H7 (cell line): ENCODE results near the gene NGF. TPM values are rescaled to one million over a fixed set of nuclear protein-coding genes. Genes with fewer than 3 reads are reported as not detected.
"Not testable (repeated sequence)": the region's sequence is repeated elsewhere in the genome, so short reads cannot be mapped to it uniquely, and the experiment has no call there.

ENCODE experiments used
- DNase-seq: peaks from one replicate; pipeline ENCODE4 v3.0.0; 2012
- H3K27me3 ChIP-seq: 2 replicates; pipeline ENCODE4 v1.6.0; 2011; ENCODE audit warnings: mild to moderate bottlenecking, low read length; ENCODE audit not compliant: control insufficient read depth, insufficient read depth
- H3K36me3 ChIP-seq: replicated peaks from 2 replicates; pipeline ENCODE4 v1.5.1; 2011; ENCODE audit warnings: low read length; ENCODE audit not compliant: control insufficient read depth, insufficient read depth
- H3K4me3 ChIP-seq: 2 replicates; pipeline ENCODE4 v1.5.1; 2011; ENCODE audit warnings: low read depth, mild to moderate bottlenecking, control low read depth, low read length, moderate library complexity; ENCODE audit not compliant: insufficient read depth
- total RNA-seq: library from RNA; depleted of rRNA; stranded (reverse); fragments of >200 nt; shearing (Covaris generic); gene quantifications from 2 replicates; pipeline ENCODE4 v1.2.3, GENCODE V29; 2014

The NGF gene
- total RNA-seq, 1 experiment from 2014 or later, result 0.14 TPM

GRCh38 chr1:115325874-115326273 lies 12.2 kb downstream of the NGF start:
- Histone ChIP-seq H3K27me3 (no peaks in the 10 kb centered on the region), H3K36me3 (no peaks in the 10 kb centered on the region), H3K4me3 (no peak overlapping the region)
- no peak for DNase-seq

GRCh38 chr1:115324649-115325420 lies 13.2 kb downstream of the NGF start:
- Histone ChIP-seq H3K36me3 (no peaks in the 10 kb centered on the region), H3K27me3 (no peaks in the 10 kb centered on the region), H3K4me3 (no peak overlapping the region)
- no peak for DNase-seq

GRCh38 chr1:115323366-115324004 lies 14.6 kb downstream of the NGF start:
- no peaks in the 10 kb centered on the region for H3K36me3 ChIP-seq

GRCh38 chr1:115322631-115323030 lies 15.4 kb downstream of the NGF start:
- Histone ChIP-seq H3K36me3 (no peaks in the 10 kb centered on the region), H3K4me3 (no peak overlapping the region), H3K27me3 (no peaks in the 10 kb centered on the region)
- no peak for DNase-seq

More at GRCh38 chr1:115323366-115324004, 14.6 kb downstream of the NGF start:
- DNase-seq, result no peak
- H3K27me3 ChIP-seq, result no peaks in the 10 kb centered on the region
- no peak overlapping the region for H3K4me3 ChIP-seq

GRCh38 chr1:115320377-115320776 lies 17.7 kb downstream of the NGF start:
- no peak for DNase-seq
- H3K36me3 ChIP-seq, result no peaks in the 10 kb centered on the region
- H3K4me3 ChIP-seq, result no peak overlapping the region
- H3K27me3 ChIP-seq, result no peaks in the 10 kb centered on the region

- Histone ChIP-seq H3K27me3 (no peaks in the 10 kb centered on the region), H3K4me3 (no peak overlapping the region), H3K36me3 (no peaks in the 10 kb centered on the region)
- no peak for DNase-seq
Measured at GRCh38 chr1:115319706-115320105, 18.3 kb downstream of the NGF start.

GRCh38 chr1:115317101-115318012 lies 20.7 kb downstream of the NGF start:
- no peak for DNase-seq
- Histone ChIP-seq H3K4me3 (no peak overlapping the region), H3K27me3 (no peaks in the 10 kb centered on the region), H3K36me3 (no peaks in the 10 kb centered on the region)

- Histone ChIP-seq H3K4me3 (no peak overlapping the region), H3K36me3 (no peaks in the 10 kb centered on the region), H3K27me3 (no peaks in the 10 kb centered on the region)
- DNase-seq, result no peak
Measured at GRCh38 chr1:115314765-115315164, 23.3 kb downstream of the NGF start.

GRCh38 chr1:115314092-115314491 lies 24.0 kb downstream of the NGF start:
- Histone ChIP-seq H3K27me3 (no peaks in the 10 kb centered on the region), H3K4me3 (no peak overlapping the region), H3K36me3 (no peaks in the 10 kb centered on the region)
- DNase-seq, result no peak

GRCh38 chr1:115313182-115313581 lies 24.9 kb downstream of the NGF start:
- Histone ChIP-seq H3K27me3 (no peaks in the 10 kb centered on the region), H3K36me3 (no peaks in the 10 kb centered on the region), H3K4me3 (no peak overlapping the region)
- DNase-seq, result no peak

- Histone ChIP-seq H3K4me3 (no peak overlapping the region), H3K27me3 (no peaks in the 10 kb centered on the region), H3K36me3 (no peaks in the 10 kb centered on the region)
- no peak for DNase-seq
Measured at GRCh38 chr1:115312742-115313141, 25.3 kb downstream of the NGF start.

- Histone ChIP-seq H3K27me3 (no peaks in the 10 kb centered on the region), H3K4me3 (no peak overlapping the region)
Measured at GRCh38 chr1:115311474-115311989, 26.5 kb downstream of the NGF start.

GRCh38 chr1:115310581-115311473 lies 27.2 kb downstream of the NGF start:
- H3K4me3 ChIP-seq, result no peak overlapping the region
- no peak for DNase-seq
- no peaks in the 10 kb centered on the region for H3K36me3 ChIP-seq
- no peaks in the 10 kb centered on the region for H3K27me3 ChIP-seq

More at GRCh38 chr1:115311474-115311989, 26.5 kb downstream of the NGF start:
- no peaks in the 10 kb centered on the region for H3K36me3 ChIP-seq
- DNase-seq, result no peak

GRCh38 chr1:115309504-115309903 lies 28.5 kb downstream of the NGF start:
- DNase-seq, H3K4me3 ChIP-seq, H3K36me3 ChIP-seq, H3K27me3 ChIP-seq: not testable (repeated sequence)
